GM21423 (cell line): ENCODE data around the gene MED12L.

Source experiments
- ATAC-seq: cut with Tn5 transposase; IDR thresholded peaks from one replicate; pipeline ENCODE4 v1.9.1; 2021; ENCODE audit warnings: mild to moderate bottlenecking, moderate library complexity; ENCODE audit not compliant: unreplicated experiment

MED12L gene

DNA sequence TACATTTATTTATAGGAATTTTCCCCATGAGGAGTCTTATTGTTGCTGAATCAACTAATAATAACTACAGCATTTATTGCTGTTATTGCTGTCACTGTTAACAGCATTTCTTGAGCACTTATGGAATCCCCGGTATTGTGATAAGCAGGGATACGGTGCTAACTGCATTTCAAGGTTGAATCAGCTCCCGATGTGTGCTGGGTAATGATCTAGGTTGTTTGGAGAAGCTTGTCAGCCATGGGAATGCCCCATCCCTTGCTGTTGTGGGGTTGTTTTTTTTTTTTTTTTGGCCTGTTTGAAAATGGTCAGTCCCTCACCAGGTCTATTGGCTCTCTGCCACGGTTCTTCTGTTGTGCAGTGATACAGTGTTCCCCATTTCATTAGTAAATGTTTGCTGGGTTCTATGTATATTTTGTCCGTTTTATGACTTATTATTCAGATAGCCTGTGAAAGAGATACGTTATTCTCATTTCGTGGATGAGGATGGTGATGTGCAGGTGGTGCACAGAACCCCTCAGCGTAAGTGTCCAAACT, 48.5 kb downstream of the MED12L start:
- ATAC-seq: no peak

GRCh38 chr3:151135541-151136337, 50.3 kb downstream of the MED12L start:
- peak; percentile 60 for ATAC-seq

DNA sequence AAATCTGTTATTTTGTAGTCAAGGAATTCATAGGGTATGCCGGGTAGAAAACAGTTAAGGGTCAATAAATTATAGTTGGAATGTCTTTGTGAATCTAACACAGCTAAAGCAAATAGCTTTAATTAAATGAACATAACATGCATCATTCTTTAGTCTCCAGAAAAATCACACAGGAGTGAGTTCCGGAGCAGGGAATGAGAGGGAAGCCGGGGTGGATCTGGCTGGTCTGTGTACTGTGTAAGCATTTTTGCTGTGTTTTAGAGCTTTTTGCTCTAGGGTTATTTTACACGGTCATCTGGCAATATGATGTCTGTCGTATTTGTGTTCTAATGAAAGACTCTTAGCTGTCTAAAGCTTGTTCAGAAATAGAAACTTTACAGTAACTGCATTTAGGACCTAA, 57.5 kb downstream of the MED12L start:
- no peak for ATAC-seq

GRCh38 chr3:151144016-151144415, 58.6 kb downstream of the MED12L start:
- no peak for ATAC-seq

DNA sequence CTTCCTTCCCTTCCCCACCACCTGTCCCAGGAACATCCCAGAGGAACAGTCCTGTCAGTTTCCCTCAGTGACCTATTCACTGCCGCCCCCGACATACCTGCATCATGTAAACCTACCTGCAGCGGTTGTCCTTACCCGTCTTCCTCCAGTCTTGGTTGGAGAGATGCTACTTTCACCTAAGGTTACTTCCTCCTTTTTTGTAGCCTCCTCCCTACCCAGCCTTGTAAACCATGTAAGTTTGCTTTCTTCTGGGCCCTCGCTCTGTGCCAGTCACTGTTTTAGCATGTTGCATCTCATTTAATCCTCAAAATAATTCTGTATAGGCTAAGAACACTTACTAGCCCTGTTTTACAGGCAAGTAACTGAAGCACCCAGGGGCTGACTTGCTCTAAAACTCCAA, 59.3 kb downstream of the MED12L start:
- ATAC-seq: no peak

DNA sequence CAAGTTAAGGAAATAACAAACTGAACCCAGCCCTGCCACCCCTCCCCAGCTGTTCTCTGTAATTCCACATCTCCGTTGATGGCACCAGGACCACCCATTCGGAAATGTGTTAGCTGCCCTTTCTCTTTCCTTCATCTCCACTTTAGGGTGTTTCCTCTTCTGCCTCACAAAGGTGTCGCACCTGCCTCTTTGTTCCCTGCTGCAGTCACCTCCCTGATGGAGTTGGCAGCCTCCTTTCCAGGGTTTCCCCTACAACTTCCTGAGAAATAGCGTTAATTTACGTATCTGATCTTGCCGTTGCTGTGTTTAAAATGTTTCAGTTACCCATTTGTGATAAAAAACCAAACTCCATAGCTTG, 60.2 kb downstream of the MED12L start:
- peak; percentile 8 for ATAC-seq

GRCh38 chr3:151146071-151146730, 60.7 kb downstream of the MED12L start:
- peak; percentile 79 for ATAC-seq

DNA sequence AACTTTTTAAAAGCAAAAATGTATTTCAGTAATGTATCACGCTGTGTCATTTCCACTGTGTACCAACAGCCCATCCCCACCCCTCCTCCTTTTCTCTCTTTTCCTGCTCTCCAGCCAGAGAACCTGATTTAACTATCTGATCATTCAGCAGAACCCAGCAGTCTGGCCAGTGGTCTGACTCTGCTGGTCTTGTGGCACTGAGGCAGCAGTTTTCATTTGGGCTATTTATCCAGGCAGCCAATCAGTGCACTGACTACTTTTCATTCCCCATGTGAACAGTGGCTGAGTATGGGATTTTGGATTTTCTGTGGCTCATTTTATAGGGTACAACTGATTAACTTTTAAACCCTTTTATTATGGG, 61.2 kb downstream of the MED12L start:
- no peak for ATAC-seq

- peak; percentile 40 for ATAC-seq
Observed at GRCh38 chr3:151147299-151147698, 61.8 kb downstream of the MED12L start.

GRCh38 chr3:151152455-151153079, 67.1 kb downstream of the MED12L start:
- ATAC-seq: no peak

DNA sequence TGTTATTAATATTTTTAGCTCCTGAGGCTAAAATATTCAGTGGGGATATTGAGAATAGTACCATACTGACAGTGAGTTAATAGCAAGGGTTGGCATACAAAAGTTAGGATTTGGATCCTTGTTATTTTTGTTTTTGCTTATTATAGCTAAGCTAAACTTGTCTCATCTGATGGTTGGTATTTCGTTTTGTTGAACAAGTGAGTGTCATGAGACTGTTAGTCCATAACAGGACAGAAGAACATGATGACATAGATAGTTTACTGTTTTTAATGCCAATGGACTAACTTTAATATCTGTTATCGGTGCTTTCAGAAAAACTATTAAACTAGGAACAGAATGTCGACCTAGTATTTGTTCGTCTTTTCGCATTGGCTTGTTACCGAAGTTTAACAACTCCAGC, 69.1 kb downstream of the MED12L start:
- no peak for ATAC-seq

DNA sequence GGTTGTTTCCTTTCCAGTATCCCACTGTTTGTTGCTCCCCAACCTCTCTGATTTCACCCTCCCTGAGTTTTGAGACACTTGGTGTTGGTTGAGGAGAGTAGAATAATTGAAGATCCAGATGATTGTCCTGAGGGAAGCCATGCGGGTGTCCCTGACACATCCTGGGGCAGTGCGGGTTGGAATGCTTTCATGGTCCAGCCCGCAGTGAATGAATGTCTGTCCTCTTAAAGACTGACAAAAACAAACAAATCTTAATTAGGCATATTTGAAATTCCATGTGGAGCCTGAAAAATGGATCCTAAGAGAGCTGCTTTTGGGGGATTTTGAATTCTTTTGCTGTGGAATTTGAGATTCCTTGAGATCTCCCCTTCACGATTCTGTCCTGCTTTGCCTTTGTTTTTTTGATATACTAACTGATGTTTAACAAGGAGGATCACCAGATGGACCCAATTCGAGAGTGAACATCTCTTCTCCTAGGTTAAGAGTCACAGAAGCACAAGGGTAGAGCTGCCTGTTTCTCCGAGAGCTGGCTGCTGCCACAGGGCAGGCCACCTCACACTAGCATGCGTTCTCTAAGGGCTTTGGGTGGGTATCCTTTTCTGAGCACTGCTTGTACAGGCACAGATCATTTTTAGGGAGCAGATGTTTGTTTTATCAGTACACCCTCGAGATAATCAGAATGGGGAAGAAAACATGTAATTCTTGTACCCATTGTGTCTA, 70.1 kb downstream of the MED12L start:
- ATAC-seq: no peak

GRCh38 chr3:151156618-151157216, 71.3 kb downstream of the MED12L start:
- peak; percentile 77 for ATAC-seq

DNA sequence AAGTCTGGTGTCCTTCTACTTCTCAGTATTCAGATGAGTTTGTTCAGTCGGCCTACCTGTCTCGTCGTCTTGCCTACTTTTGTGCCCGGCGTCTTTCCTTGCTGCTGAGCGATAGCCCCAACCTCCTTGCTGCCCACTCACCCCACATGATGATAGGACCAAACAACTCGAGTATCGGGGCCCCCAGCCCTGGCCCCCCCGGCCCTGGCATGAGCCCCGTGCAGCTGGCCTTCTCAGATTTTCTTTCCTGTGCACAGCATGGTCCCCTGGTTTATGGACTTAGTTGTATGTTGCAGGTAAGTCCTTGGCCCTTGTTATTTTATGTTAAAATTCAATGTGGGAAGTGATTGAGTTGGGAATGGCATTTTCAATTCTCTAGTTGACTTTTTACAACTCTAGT, 74.3 kb downstream of the MED12L start:
- ATAC-seq: no peak

DNA sequence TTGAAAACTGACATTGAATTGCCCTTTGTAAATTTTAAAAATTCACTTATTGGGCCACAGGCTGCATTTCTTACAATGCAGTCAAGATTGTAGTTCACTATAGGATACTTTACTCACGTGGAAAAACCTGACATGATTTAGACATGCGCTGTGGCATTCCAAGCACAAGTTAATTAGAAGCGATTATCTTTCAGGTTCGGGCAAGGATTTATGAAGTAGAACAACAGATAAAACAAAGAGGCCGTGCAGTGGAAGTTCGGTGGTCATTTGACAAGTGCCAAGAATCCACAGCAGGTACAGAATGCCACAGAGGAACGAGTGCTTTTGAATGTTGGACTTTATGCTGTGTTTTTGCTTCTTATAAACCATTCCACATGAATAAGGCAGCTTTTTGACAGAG, 79.8 kb downstream of the MED12L start:
- ATAC-seq: no peak

DNA sequence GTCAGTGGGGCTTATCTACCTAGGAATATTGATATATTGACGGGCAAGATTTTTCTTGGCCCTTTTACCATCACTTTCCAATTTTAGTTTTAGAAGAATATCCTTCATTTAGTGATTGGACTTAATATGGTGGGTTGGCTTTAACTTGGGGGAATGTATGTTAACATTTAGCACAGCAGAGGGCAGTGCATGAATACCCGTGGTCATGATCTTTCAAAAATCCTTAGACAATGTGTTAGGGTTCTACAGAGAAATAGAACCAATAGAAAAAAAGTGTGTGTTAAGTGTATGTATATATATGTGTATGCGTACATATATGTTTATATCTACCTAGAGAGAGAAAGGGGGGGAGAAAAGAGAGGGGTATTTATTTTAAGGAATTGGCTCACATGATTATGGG, 80.7 kb downstream of the MED12L start:
- no peak for ATAC-seq

- peak; percentile 40 for ATAC-seq
Observed at GRCh38 chr3:151168269-151169094, 83.0 kb downstream of the MED12L start.

DNA sequence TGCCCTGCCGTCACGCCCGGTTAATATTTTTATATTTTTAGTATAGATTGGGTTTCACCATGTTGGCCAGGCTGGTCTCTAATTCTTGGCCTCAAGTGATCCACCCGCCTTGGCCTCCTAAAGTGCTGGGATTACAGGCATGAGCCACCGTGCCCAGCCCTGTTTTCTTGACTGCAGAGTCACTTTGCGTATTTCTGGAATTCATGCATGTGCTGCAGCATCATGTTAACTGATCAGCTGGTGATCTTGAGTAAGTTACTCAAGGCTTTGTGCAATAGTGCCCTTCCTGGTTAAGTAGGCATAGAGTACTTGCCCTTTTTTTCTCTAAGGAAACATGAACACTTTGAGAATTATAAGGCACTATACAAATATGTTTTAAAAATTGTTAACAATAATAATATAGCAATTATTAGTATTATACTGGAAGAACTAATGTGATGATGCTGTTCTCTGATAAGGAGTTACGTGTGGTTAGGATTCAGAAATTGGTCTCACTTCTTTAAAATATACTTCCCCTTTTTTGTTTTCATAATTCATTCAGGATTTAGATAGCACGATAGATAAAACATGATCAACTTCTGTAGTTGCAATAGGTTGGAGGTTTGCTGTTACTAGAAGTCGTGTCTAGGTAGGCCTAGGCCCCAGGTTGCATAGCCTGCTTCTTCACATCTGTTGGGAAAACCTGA, 83.9 kb downstream of the MED12L start:
- ATAC-seq: peak; percentile 39

DNA sequence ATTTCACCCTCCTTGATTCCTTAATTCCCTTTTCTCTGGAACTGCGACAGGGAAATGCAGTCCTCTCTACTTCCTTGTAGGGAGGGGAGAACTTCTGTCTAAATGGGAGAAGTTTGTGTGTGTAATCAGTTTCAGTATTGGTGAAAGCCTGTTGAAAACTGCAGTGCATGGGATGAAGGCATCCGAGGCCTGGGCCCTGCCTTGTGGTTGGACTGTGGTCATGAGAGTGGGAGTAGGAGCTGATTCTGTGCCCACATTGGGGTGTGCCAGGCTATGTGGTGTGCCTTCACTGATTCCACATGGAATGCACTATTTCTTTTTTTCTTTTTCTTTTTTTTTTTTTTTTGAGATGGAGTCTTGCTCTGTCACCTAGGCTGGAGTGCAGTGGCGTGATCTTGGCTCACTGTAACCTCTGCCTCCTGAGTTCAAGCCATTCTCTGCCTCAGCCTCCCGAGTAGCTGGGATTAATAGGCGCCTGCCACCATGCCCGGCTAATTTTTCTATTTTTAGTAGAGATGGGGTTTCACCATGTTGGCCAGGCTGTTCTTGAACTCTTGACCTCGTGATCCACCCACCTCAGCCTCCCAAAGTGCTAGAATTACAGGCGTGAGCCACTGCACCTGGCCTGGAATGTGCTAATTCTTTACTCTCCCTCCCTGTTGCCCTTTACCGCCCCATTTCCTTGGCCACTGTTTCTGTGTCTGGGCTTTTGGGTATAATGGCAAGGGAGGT, 84.7 kb downstream of the MED12L start:
- peak; percentile 26 for ATAC-seq
